ENCODE measurements around the gene DDX27.

DNA sequence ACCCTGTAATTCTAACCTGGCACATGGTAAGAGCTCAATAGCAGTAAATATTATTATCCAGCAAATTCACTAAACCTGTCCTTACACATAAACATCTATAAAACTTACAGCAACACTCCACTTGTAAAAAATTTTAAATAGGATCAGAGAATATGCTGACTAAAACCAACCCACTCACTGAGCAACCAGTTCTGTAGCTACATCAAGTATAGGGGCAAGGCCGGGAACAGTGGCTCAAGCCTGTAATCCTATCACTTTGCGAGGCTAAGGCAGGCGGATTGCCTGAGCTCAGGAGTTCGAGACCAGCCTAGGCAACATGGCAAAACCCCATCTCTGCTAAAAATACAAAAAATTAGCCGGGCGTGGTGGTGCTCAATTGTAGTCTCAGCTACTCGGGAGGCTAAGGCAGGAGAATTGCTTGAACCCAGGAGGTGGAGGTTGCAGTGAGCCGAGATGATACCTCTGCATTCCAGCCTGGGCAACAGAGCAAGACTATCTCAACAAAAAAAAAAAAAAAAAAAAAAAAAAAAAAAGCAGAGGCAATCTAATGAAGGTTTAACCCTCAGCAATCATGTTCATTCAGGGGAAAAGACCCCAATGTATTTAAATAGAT, 37.8 kb upstream of the DDX27 start:
- no peak for TF ChIP-seq EZH2phosphoT487 (IDR thresholded peaks at IDR 0.05; ENCODE audit: low read depth, severe bottlenecking, unreplicated experiment)
- TF ChIP-seq EZH2 (IDR thresholded peaks at IDR 0.05; ENCODE audit: borderline replicate concordance): no peak
